DND-41 (cell line): ENCODE measurements around the gene PPP4R1.

Experiments used
- CTCF ChIP-seq: IDR thresholded peaks from 2 replicates; pipeline ENCODE4 v1.5.1; 2012; ENCODE audit warnings: borderline replicate concordance, low read length, moderate library complexity, mild to moderate bottlenecking; ENCODE audit not compliant: poor library complexity, severe bottlenecking; ENCODE audit errors: extremely low read depth
- EZH2 ChIP-seq: IDR thresholded peaks from 3 replicates; pipeline ENCODE4 v1.6.1; 2012; ENCODE audit warnings: borderline replicate concordance, low read depth, mild to moderate bottlenecking, moderate library complexity, low read length, inconsistent platforms; ENCODE audit not compliant: severe bottlenecking

- no peak for TF ChIP-seq CTCF
- TF ChIP-seq EZH2, result no peak
These were observed 63.9 kb downstream of the PPP4R1 start for GRCh38 chr18:9550429-9550828.
